ENCODE data around the gene MCL1.
"Not testable (repeated sequence)": the region's sequence is repeated elsewhere in the genome, so short reads cannot be mapped to it uniquely, and the experiment has no call there.

MCL1 gene

DNA sequence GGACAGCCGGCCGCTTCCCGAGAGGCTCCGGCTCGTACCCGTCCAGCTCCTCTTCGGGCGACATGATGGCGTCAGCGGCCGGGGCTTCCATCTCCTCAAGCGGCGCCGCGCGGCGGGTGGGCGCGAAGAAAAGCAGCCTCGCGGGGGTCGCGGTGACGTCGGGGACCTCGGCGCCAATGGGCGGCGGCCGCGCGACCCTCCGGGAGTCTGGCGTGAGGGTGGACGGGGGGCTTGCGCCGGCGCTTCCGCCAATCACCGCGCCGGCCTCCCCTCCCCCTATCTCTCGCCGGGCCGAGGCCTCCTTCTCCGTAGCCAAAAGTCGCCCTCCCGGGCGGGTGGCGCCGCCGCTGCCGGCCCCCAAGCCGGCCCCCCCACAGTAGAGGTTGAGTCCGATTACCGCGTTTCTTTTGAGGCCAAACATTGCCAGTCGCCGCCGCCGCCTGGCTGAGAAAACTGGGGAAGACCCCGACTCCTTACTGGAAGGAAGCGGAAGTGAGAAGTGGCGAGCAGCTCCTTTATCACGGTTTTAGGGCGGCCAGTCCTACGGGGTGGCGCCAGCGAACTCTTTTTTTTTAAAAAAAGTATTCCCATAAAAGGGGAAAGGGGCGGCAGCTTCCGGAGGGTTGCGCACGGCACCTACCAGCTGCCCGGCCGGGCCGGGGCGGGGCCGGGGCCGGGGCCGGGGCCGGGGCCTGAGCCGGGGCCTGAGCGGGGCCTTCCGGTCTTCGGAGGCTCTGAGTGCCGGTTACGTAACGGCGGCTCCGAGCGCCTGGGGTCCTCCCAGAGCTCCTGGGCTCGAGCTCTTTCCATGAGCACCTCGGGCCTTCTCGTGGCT lies at the start of gene MCL1:
TSS of gene MCL1 (minus strand) at position 501 of the 835 bp plus-strand sequence. CDS start at position 421, 80 bp downstream.
- no peak for TF ChIP-seq CTCF (conservative IDR thresholded peaks at IDR 0.05; ENCODE audit: low read length)
- H3K4me3 ChIP-seq (ENCODE audit: low read length), result peak within 1 kb of the TSS; percentile 99
- peak; percentile 96 for DNase-seq (ENCODE audit: low read depth)

- peak overlapping the region; percentile 88 for H3K4me3 ChIP-seq (ENCODE audit: low read length)
- DNase-seq (ENCODE audit: low read depth), result no peak
- no peak for TF ChIP-seq CTCF (conservative IDR thresholded peaks at IDR 0.05; ENCODE audit: low read length)
These were observed 49.3 kb upstream of the MCL1 start for GRCh38 chr1:150628766-150629114.

GRCh38 chr1:150627826-150628410 lies 48.5 kb upstream of the MCL1 start:
- DNase-seq (ENCODE audit: low read depth), result no peak
- H3K4me3 ChIP-seq (ENCODE audit: low read length), result peak overlapping the region; percentile 88
- TF ChIP-seq CTCF (conservative IDR thresholded peaks at IDR 0.05; ENCODE audit: low read length), result no peak

DNA sequence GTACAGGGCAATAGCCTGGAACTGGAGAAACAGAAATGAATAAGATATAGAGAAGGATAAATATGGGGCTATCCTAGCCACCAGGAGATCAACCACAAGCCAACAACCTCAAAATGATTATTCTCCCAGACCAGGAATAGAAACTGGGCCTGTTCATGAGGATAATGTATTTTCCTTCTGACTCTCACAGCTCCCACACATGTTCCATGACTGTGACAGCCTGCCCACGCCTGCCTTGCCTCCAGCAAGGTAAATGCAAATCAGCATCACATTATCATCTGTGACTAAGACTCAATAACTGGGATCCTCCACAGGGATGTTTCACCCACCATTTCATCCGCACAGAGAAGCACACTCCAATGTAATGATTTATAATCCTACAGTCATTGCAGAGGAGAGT lies 46.7 kb upstream of the MCL1 start:
- H3K4me3 ChIP-seq (ENCODE audit: low read length), result no peak overlapping the region
- no peak for DNase-seq (ENCODE audit: low read depth)
- no peak for TF ChIP-seq CTCF (conservative IDR thresholded peaks at IDR 0.05; ENCODE audit: low read length)

- not testable (repeated sequence) for DNase-seq (ENCODE audit: low read depth); H3K4me3 ChIP-seq (ENCODE audit: low read length)
These were observed 45.1 kb upstream of the MCL1 start for GRCh38 chr1:150624546-150624945.

DNA sequence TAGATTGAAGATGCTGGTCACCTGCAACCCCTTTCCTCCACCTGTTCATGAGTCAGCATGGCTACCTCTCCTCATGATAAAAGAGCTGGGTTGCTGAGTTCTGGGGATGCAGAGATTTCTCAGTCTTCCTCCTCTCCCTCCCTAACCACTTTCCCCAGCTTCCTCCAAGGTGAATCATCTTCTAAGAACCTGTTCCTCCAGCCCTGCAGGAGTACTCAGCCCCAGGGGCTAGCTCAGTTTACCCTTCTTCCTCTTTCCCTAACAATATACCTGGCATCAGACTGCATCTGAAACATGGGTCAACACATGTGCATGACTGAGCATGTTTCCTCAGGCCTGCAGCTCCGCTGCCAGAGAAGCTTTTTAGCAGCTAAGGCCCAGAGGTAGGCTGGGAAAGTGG lies 44.7 kb upstream of the MCL1 start:
- DNase-seq (ENCODE audit: low read depth); H3K4me3 ChIP-seq (ENCODE audit: low read length): not testable (repeated sequence)

GRCh38 chr1:150622303-150622975 lies 43.0 kb upstream of the MCL1 start:
- no peak for DNase-seq (ENCODE audit: low read depth)
- no peak overlapping the region for H3K4me3 ChIP-seq (ENCODE audit: low read length)
- no peak for TF ChIP-seq CTCF (conservative IDR thresholded peaks at IDR 0.05; ENCODE audit: low read length)

All from AG10803 (cell line).